Ascending aorta (tissue), 2 donors: ENCODE results near the gene ZNF688. TPM values are rescaled to one million over a fixed set of nuclear protein-coding genes. Genes with fewer than 3 reads are reported as not detected.
A peak's percentile ranks its signal among the peaks of the same experiment; 100 is the strongest.
"Not testable (repeated sequence)": the region's sequence is repeated elsewhere in the genome, so short reads cannot be mapped to it uniquely, and the experiment has no call there.

ENCODE experiments used
- DNase-seq, 2 donors: peaks; one replicate each; pipeline ENCODE4 v3.0.0-alpha.2; 2019; ENCODE audit warnings: low spot score in 2 of 2
- H3K27ac ChIP-seq, 2 donors: fragments of 200-600 bp; sonication (generic); one replicate each; pipeline ENCODE4 v1.5.1; 2016 to 2017; ENCODE audit warnings: mild to moderate bottlenecking in 1 of 2
- H3K27me3 ChIP-seq: fragments of 200-600 bp; sonication (generic); one replicate; pipeline ENCODE4 v1.5.1; 2017
- H3K36me3 ChIP-seq, 2 donors: fragments of 200-600 bp; sonication (generic); one replicate each; pipeline ENCODE4 v1.5.1; 2016
- H3K4me1 ChIP-seq, 2 donors: fragments of 200-600 bp; sonication (generic); one replicate each; pipeline ENCODE4 v1.5.1; 2016 to 2017; ENCODE audit warnings: mild to moderate bottlenecking in 1 of 2
- H3K4me3 ChIP-seq, 2 donors: fragments of 200-600 bp; sonication (generic); one replicate each; pipeline ENCODE4 v1.5.1; 2016 to 2017; ENCODE audit warnings: mild to moderate bottlenecking in 1 of 2
- H3K9me3 ChIP-seq, 2 donors: fragments of 200-600 bp; sonication (generic); one replicate each; pipeline ENCODE4 v1.5.1; 2016
- intact Hi-C: fragments of 100-400 bp; cut with DNase I; formaldehyde crosslinking; loops from one replicate; pipeline ENCODE4 v1.15.1; 2023
- total RNA-seq: library from RNA; depleted of rRNA; stranded (reverse); fragments of >200 nt; gene quantifications from one replicate; pipeline ENCODE4 v1.1.0, GENCODE V29; 2016
- TF ChIP-seq, protein P1 (sequence below), 3 experiments: fragments of 200-600 bp in 2 of 3; fragments of 450-650 bp in 1 of 3; sonication (generic) in 2 of 3; IDR thresholded peaks; one replicate each; pipeline ENCODE4 v1.5.1; 2016 to 2019; ENCODE audit warnings: antibody characterized with exemption in 3 of 3, mild to moderate bottlenecking in 1 of 3, moderate library complexity in 1 of 3

Gene ZNF688
- total RNA-seq, 1 donor from 2014 or later, result 11.3 TPM

DNA sequence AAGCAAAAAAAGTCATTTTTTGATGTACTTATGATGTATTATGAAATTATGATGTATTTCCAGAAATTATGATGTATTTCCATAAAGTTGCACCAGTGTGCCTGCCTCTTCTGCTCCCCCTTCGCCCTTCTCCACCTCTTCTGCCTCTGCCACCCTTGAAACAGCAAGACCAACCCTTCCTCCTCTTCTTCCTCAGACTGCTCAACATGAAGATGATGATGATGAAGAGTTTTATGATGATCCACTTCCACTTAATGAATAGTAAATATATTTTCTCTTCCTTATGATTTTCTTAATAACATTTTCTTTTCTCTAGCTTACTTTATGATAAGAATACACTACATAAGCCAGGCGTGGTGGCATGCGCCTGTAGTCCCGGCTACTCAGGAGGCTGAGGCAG is 21.4 kb upstream of the ZNF688 start:
- TF ChIP-seq, protein P1, sequence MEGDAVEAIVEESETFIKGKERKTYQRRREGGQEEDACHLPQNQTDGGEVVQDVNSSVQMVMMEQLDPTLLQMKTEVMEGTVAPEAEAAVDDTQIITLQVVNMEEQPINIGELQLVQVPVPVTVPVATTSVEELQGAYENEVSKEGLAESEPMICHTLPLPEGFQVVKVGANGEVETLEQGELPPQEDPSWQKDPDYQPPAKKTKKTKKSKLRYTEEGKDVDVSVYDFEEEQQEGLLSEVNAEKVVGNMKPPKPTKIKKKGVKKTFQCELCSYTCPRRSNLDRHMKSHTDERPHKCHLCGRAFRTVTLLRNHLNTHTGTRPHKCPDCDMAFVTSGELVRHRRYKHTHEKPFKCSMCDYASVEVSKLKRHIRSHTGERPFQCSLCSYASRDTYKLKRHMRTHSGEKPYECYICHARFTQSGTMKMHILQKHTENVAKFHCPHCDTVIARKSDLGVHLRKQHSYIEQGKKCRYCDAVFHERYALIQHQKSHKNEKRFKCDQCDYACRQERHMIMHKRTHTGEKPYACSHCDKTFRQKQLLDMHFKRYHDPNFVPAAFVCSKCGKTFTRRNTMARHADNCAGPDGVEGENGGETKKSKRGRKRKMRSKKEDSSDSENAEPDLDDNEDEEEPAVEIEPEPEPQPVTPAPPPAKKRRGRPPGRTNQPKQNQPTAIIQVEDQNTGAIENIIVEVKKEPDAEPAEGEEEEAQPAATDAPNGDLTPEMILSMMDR (IDR thresholded peaks at IDR 0.05), result no peak
- Histone ChIP-seq H3K9me3 (no peaks in the 10 kb centered on the region), H3K36me3 (no peaks in the 10 kb centered on the region), H3K4me3 (no peak overlapping the region), H3K27me3 (no peaks in the 10 kb centered on the region), H3K27ac (no peak overlapping the region), H3K4me1 (no peaks in the 10 kb centered on the region)
- intact Hi-C loops, result no loop called here
- no peak for DNase-seq

DNA sequence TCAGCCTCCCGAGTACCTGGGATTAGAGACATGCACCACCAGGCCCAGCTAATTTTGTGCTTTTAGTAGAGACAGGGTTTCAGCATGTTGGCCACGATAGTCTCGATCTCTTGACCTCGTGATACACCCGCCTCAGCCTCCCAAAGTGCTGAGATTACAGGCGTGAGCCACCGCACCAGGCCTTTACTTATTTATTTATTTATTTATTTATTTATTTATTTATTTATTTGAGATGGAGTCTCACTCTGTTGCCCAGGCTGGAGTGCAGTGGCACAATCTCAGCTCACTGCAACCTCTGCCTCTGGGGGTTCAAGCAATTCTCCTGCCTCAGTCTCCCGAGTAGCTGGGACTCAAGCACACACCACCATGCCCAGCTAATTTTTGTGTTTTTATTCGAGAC is 19.4 kb upstream of the ZNF688 start:
- H3K4me3 ChIP-seq, H3K9me3 ChIP-seq, H3K27ac ChIP-seq, DNase-seq, H3K36me3 ChIP-seq, H3K27me3 ChIP-seq, H3K4me1 ChIP-seq, intact Hi-C loops: not testable (repeated sequence)

DNA sequence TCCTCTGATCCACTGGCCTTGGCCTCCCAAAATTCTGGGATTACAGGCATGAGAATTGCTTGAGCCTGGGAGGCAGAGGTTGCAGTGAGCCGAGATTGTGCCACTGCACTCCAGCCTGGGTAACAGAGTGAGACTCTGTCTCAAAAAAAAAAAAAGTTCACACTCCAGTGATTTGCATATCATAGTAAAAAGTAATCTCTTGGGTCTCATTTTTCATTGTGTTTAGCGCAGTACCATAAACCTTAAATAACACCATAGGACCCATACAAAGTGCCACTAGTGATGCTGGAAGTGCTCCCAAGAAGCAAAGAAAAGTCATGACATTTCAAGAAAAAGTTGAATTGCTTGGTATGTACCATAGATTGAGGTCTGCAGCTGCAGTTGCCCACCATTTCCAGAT is 18.1 kb upstream of the ZNF688 start:
- intact Hi-C loops, result not testable (repeated sequence)

DNA sequence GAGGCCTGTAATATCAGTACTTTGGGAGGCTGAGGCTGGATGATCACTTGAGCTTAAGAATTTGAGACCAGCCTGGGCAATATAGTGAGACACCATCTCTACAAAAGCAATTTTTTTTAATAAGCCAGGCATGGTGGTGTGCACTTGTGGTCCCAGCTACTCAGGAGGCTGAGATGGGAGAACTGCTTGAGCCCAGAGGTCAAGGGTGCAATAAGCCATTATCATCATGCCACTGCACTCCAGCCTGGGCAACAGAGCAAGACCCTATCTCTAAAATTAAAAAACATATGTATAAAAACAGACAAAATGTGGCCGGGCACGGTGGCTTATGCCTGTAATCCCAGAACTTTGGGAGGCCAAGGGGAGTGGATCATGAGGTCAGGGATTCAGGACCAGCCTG is 17.1 kb upstream of the ZNF688 start:
- Histone ChIP-seq H3K27me3 (no peaks in the 10 kb centered on the region), H3K36me3 (no peaks in the 10 kb centered on the region), H3K4me1 (peaks cover 0 to 13% of the 10 kb centered on the region in 2 donors), H3K27ac (no peak overlapping the region), H3K4me3 (no peak overlapping the region), H3K9me3 (no peaks in the 10 kb centered on the region)
- intact Hi-C loops, result no loop called here
- DNase-seq, result no peak
- TF ChIP-seq, protein P1 (IDR thresholded peaks at IDR 0.05), result no peak

More for the DNA sequence above, 18.1 kb upstream of the ZNF688 start:
- not testable (repeated sequence) for H3K4me3 ChIP-seq, H3K36me3 ChIP-seq, H3K4me1 ChIP-seq, H3K9me3 ChIP-seq, H3K27ac ChIP-seq, DNase-seq, H3K27me3 ChIP-seq

DNA sequence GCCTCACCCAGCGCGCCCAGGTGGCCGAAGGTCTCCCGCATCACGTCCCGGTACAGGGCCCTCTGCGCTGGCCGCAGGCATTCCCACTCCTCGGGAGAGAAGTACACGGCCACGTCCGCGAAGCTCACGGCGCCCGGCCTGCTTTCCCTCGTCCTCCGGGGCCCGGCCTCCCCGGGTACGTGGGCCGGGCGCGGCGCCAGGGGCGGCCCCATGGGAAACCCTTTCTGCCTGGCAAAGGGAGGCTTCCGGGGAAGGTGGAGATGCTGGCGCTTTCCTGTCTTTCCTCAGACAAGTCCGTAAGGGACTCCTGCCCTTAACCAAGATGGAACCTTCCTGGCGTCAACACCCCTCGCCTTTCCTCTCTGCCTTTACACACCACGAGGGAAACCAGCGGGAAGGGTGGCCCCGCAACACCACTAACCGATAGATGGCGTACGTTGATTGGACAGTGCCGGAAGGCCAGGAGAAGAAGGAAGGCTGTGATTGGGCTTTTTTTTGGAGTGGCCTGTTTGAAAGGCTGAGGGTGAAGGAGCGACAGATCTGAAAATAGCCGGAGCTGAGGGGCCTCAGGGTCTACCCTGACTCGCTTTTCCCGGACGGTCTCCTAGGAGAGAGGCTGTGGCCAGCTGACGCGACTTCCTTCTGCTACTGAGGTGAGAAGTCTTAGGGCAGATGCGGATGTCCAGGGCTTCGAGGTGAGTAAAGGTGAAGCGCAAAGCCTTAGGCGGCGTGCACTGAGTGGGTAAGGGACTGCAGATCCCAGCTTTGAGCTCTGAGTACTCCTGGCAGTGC is 14.1 kb upstream of the ZNF688 start, which contains the start of gene ZNF785:
Gene ZNF785 (minus strand): TSS at position 298 of the 792 bp plus-strand sequence. CDS start 86 bp downstream, at position 212.
- H3K4me3 ChIP-seq, result peak within 1 kb of the TSS; percentile 82 to 90
- peaks cover 0 to 16% of the 10 kb centered on the region in 2 donors for H3K4me1 ChIP-seq
- H3K27ac ChIP-seq, result peak within 1 kb of the TSS; percentile 92 to 93
- intact Hi-C loops, result loop anchor here (1.0 to 2.0 kb wide), 8 partner anchors 13 to 73 kb away; partner anchors contain the start of genes FBRS, PRR14, ZNF689 and ZNF764
- TF ChIP-seq, protein P1 (IDR thresholded peaks at IDR 0.05), result peak in 2 of 3 experiments; percentile 17 to 23
- peaks cover 10 to 29% of the 10 kb centered on the region in 2 donors for H3K36me3 ChIP-seq
- no peaks in the 10 kb centered on the region for H3K27me3 ChIP-seq
- DNase-seq, result peak; percentile 97 to 99
- H3K9me3 ChIP-seq, result no peaks in the 10 kb centered on the region

DNA sequence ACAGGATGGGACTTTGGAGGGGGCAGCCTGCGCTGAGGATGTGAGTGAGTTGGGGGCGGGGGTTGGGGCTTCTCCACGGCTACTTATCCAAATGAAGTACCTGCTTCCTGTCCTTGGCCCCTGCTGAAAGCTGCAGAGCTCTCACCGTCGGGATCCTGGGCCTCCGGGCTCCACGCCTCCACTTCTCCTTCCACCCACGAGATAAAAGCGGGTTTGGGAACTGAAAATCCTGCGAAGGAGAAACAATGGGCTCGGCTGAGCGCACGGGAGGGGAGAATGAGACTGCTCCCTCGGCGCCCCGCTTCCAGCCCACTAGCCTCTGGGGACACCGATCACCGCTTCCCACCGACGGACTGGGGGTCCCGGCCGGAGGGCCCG is 13.5 kb upstream of the ZNF688 start:
- TF ChIP-seq, protein P1 (IDR thresholded peaks at IDR 0.05), result no peak
- Histone ChIP-seq H3K27me3 (no peaks in the 10 kb centered on the region), H3K36me3 (peaks cover 10 to 29% of the 10 kb centered on the region in 2 donors), H3K4me1 (peaks cover 0 to 16% of the 10 kb centered on the region in 2 donors), H3K4me3 (peak overlapping the region; percentile 82 to 90), H3K27ac (peak overlapping the region; percentile 92 to 93), H3K9me3 (no peaks in the 10 kb centered on the region)
- intact Hi-C loops, result loop anchor here (1.0 to 2.0 kb wide), 8 partner anchors 13 to 74 kb away; partner anchors contain the start of genes FBRS, PRR14, ZNF689 and ZNF764
- no peak for DNase-seq
